HUES6 (cell line): ENCODE results near the gene PPT1.
"Not testable (repeated sequence)": the region's sequence is repeated elsewhere in the genome, so short reads cannot be mapped to it uniquely, and the experiment has no call there.

Source experiments
- H3K27ac ChIP-seq: 2 replicates; pipeline ENCODE4 v1.7.0; 2013; ENCODE audit warnings: low read depth, mild to moderate bottlenecking, low read length, inconsistent platforms
- H3K27me3 ChIP-seq: 2 replicates; pipeline ENCODE4 v1.6.1; 2013; ENCODE audit warnings: low read length; ENCODE audit not compliant: control insufficient read depth, insufficient read depth
- H3K36me3 ChIP-seq: 2 replicates; pipeline ENCODE4 v1.6.1; 2013; ENCODE audit warnings: low read length; ENCODE audit not compliant: control insufficient read depth, insufficient read depth
- H3K4me1 ChIP-seq: 2 replicates; pipeline ENCODE4 v1.6.1; 2013; ENCODE audit warnings: low read length; ENCODE audit not compliant: control insufficient read depth, insufficient read depth
- H3K4me3 ChIP-seq: 2 replicates; pipeline ENCODE4 v1.5.1; 2013; ENCODE audit warnings: low read depth, low read length
- H3K9ac ChIP-seq: one replicate; pipeline ENCODE4 v1.6.1; 2013; ENCODE audit warnings: mild to moderate bottlenecking, low read length
- H3K9me3 ChIP-seq: 2 replicates; pipeline ENCODE4 v1.6.1; 2013; ENCODE audit warnings: low read depth, low read length; ENCODE audit not compliant: control insufficient read depth, insufficient read depth

The PPT1 gene

DNA sequence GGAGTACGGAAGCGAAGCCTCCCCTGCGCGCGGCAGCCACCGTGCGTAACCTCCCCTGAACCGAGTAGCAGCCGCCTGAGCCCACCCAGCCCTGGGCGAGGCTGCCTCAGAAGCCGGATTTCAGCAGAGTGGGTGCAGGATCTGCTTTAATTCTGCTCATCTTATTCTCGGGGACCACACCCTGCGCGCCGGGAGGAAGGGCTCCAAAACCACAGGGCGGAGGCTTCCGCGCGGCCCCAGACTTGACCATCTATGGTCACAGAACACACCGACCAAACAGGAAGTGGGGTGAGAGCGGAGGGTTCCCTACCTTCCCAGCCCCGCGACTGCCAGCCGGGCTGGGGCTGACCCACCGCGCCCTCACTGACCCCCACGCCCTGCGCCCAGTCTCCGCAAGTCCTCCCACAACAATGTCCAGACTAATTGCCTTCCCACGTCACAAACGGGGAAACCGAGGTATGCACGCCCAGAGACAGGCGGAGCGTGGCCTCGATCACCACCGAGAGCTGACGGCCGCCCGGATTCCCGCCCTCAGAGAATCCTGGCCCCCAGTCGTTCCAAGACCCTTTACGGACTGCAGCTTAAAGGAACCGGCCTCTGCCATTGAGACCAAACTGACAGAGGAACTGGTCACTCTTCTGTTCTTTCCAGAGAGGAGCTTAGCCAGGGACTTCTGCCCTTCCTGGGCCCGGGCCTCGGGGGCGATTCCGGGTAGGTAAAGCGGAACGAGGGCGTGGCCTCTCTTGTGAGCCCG lies 57.1 kb downstream of the PPT1 start:
- H3K27ac ChIP-seq: peak overlapping the region; percentile 98

DNA sequence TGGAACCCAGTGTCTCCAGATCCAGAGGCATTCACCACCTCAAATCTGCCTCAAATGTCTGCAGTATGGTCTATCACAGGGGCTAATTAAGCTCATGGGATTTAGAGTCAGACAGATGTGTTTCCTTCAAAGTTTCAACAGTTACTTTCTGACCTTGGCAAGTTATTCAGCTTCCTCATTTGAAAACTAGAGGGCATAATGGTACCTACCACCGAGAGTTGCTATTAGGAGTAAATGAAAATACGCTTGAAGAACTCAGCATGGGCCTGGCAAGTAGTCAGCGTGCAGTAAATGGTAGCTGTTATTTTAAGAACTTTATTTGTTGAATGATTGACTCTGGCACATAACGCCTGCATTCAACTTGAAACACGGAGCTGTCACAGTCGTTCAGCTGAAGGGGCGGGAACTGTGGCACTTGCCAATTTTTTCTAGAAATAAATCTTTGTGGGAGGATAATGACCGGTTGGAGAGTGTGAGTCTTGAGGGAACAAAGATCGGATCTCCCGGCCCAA lies 57.8 kb downstream of the PPT1 start:
- Histone ChIP-seq H3K27me3 (no peaks in the 10 kb centered on the region), H3K4me1 (peaks cover 12% of the 10 kb centered on the region; the same call in 1 of the 2 replicates), H3K27ac (peak overlapping the region; percentile 98), H3K36me3 (peaks cover 14% of the 10 kb centered on the region), H3K9me3 (no peaks in the 10 kb centered on the region), H3K4me3 (peak overlapping the region; percentile 84), H3K9ac (peak overlapping the region; percentile 100)

More for the DNA sequence above, 57.1 kb downstream of the PPT1 start:
- Histone ChIP-seq H3K4me1 (peaks cover 12% of the 10 kb centered on the region; the same call in 1 of the 2 replicates), H3K9me3 (no peaks in the 10 kb centered on the region), H3K4me3 (peak overlapping the region; percentile 84), H3K27me3 (no peaks in the 10 kb centered on the region), H3K9ac (peak overlapping the region; percentile 100), H3K36me3 (peaks cover 14% of the 10 kb centered on the region)

DNA sequence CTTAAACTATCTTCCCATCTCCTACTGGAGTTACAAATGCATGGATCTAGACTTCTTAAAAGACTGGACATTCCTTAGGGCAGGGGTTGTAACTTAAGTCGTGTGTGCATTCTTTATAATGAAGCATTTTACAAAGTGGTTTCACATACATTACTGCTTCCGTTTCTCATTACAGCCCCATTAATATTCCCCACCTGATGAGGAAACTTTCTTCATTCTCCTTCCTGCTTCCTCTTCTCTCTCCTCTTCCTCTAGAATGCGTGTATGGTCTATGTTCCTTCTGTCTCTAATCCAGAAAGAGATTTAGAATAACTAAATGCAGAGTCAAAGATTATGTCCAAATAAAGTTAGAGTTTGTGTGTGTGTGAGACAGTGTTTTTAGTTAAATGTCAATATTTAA lies 58.4 kb downstream of the PPT1 start:
- no peaks in the 10 kb centered on the region for H3K9me3 ChIP-seq
- peaks cover 12% of the 10 kb centered on the region; the same call in 1 of the 2 replicates for H3K4me1 ChIP-seq
- peaks cover 14% of the 10 kb centered on the region for H3K36me3 ChIP-seq
- peak overlapping the region; percentile 98; the same call in 1 of the 2 replicates for H3K27ac ChIP-seq
- H3K4me3 ChIP-seq: 0 out of 2 replicates have a peak overlapping the region, but pooled peaks have one; percentile 84
- no peaks in the 10 kb centered on the region for H3K27me3 ChIP-seq
- H3K9ac ChIP-seq: no peak overlapping the region

DNA sequence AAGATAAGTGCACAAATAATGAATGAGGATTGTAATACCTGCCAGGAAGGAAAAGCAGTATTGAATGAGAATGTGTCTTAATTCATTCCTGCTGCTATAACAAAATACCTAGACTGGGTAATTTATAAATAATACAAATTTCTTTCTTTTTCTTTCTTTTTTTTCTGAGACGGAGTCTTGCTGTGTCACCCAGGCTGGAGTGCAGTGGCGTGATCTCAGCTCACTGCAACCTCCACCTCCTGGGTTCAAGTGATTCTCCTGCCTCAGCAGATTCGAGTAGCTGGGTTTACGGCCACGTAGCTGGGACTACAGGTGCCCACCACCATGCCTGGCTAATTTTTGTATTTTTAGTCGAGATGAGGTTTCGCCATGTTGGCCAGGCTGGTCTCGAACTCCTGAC lies 59.8 kb downstream of the PPT1 start:
- H3K9ac ChIP-seq, H3K27me3 ChIP-seq, H3K27ac ChIP-seq, H3K9me3 ChIP-seq, H3K36me3 ChIP-seq, H3K4me3 ChIP-seq: not testable (repeated sequence)
- peaks cover 12% of the 10 kb centered on the region; the same call in 1 of the 2 replicates for H3K4me1 ChIP-seq

DNA sequence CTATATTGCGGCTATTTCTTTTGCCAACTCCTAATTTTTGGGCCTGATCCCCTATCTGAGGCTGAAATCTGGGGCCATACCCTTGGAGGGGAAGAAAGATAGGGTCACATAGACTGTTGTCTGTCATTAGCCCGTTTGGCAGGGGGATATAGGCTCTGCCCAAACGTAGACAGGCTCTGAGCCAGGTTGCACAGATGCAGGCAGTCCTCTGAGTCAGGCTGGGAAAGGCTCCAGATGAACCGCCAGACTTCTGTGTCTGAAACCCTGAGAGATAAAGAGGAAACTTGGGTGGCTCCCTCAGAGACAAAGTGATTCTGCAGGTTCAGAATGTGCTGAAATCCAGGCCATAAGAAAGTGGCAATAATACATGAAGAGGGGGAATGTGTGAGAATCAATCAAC lies 60.5 kb downstream of the PPT1 start:
- H3K4me3 ChIP-seq: no peak overlapping the region
- H3K9me3 ChIP-seq: no peaks in the 10 kb centered on the region
- no peaks in the 10 kb centered on the region for H3K27me3 ChIP-seq
- H3K27ac ChIP-seq: no peak overlapping the region
- no peaks in the 10 kb centered on the region for H3K36me3 ChIP-seq
- no peak overlapping the region for H3K9ac ChIP-seq
- H3K4me1 ChIP-seq: peaks cover 8% of the 10 kb centered on the region; the same call in 1 of the 2 replicates

DNA sequence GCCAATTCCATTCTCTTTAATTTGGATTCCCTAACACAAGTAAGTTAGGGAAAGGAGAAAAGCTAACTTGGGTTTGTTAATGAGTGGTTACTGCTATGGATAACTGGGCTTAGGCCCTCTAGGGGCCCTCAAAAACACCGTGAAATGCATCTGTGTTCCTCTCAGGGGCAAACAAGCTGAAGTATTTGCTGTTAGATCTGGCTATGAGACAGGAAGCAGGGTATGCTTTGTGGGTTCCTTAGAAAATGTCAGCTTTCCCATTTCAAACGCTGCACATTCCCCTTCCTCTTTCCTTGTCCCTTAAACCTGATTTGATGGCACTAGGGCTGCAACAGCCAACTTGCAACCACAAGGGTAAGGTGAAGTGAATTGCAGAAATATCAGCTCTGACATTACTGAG lies 62.2 kb downstream of the PPT1 start:
- Histone ChIP-seq H3K4me1 (peaks cover 7% of the 10 kb centered on the region; the same call in 1 of the 2 replicates), H3K9ac (no peak overlapping the region), H3K36me3 (no peaks in the 10 kb centered on the region), H3K9me3 (no peaks in the 10 kb centered on the region), H3K4me3 (no peak overlapping the region), H3K27me3 (no peaks in the 10 kb centered on the region), H3K27ac (no peak overlapping the region)

DNA sequence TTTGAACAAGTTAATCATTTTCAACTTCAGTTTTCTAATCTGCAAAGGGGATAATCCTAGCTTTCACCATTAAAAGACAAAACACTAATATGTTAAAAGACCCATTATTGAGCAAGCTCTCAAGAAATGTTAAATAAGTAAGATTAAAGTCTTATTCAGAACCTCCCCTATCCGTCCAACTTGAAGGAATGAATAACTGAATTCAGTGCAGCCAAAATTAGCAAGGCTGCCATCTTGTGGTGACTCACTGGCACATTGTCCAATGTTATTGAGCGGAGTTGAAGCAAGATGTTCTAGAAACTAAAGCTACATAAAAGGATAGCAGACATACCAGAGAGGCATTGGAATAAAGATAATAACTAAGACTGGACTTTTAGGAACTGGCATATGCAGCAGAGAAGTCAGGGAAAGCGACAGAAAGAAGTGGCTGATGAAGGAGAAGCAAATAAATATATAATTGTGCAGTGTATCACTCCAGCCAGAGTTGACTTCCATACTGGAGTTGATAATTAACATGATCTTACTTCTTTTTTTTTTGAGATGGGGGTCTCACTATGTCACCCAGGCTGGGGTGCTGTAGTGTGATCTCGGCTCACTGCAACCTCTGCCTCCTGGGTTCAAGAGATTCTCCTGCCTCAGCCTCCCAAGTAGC lies 64.7 kb downstream of the PPT1 start:
- Histone ChIP-seq H3K27ac (no peak overlapping the region), H3K9ac (no peak overlapping the region), H3K4me1 (no peaks in the 10 kb centered on the region), H3K27me3 (no peaks in the 10 kb centered on the region), H3K9me3 (no peaks in the 10 kb centered on the region), H3K4me3 (no peak overlapping the region), H3K36me3 (no peaks in the 10 kb centered on the region)

DNA sequence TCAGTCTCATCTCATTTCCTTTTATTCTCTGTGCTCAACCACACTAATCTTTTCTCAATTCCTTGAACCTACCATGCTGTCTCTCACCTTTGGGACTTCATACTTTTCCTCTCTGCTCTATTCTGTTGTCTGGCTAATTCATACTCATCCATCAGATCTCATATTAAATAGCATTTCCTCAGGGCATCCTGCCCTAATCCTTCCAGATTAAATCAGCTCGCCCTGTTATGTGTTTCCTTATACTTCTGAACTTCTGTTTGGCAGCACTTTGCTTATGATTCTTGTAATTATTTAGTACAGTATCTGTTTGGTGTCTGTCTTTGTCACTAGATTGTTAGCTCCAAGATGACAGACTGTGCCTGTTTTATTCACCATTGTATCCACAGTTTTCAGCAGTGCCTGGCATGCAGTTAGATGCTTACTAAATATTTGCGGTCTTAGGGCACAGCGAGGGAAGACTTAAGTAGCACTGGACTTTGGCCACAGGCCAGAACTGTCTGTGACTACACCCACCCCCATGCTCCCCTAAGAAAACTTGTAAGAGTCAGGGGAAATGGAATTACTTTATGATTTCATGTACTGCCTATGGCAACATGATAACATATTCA lies 66.4 kb downstream of the PPT1 start:
- no peak overlapping the region for H3K27ac ChIP-seq

DNA sequence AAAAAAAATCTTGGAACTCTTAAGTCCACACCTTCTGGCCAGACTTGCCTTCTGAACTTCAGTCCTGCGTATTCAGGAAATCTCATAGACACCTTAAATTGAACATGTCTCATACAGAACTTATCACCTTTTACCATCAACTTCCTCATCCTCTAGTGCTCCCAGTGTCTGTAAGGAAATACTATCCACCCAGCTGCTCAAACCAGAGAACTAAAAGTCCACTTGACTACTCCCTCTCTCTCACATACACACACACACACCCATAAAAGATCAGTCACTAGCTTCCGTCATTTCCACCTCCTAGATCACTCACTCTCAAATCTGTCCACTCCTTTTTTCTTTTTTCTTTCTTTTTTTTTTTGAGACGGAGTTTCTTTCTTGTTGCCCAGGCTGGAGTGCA lies 67.4 kb downstream of the PPT1 start:
- H3K27ac ChIP-seq: no peak overlapping the region
- no peaks in the 10 kb centered on the region for H3K4me1 ChIP-seq

More for the DNA sequence above, 66.4 kb downstream of the PPT1 start:
- no peaks in the 10 kb centered on the region for H3K4me1 ChIP-seq
- no peak overlapping the region for H3K4me3 ChIP-seq
- no peak overlapping the region for H3K9ac ChIP-seq
- no peaks in the 10 kb centered on the region for H3K36me3 ChIP-seq
- no peaks in the 10 kb centered on the region for H3K27me3 ChIP-seq
- H3K9me3 ChIP-seq: peaks cover 5% of the 10 kb centered on the region

DNA sequence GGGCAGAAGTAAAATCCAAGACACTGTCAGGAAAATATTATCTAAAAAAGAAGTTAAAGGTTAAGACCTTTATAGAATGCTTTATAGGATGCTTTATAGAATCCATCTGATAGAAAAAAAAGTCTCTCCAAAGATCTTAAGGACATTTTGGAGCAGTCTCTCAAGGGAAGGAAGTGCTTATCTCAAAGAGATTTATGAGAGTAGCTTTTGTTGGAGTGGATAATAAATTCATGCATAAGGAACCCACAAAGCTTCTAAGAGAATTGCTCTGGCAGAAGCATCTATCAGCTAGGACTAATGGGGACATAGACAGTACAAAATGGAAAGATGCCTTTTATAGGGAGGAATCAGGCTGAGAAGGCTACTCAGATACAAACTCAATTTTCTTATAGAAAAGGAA lies 69.4 kb downstream of the PPT1 start:
- H3K27me3 ChIP-seq: no peaks in the 10 kb centered on the region
- no peak overlapping the region for H3K4me3 ChIP-seq
- H3K4me1 ChIP-seq: no peaks in the 10 kb centered on the region

More for the DNA sequence above, 67.4 kb downstream of the PPT1 start:
- Histone ChIP-seq H3K36me3 (no peaks in the 10 kb centered on the region), H3K4me3 (no peak overlapping the region), H3K27me3 (no peaks in the 10 kb centered on the region), H3K9me3 (peaks cover 5% of the 10 kb centered on the region), H3K9ac (no peak overlapping the region)

DNA sequence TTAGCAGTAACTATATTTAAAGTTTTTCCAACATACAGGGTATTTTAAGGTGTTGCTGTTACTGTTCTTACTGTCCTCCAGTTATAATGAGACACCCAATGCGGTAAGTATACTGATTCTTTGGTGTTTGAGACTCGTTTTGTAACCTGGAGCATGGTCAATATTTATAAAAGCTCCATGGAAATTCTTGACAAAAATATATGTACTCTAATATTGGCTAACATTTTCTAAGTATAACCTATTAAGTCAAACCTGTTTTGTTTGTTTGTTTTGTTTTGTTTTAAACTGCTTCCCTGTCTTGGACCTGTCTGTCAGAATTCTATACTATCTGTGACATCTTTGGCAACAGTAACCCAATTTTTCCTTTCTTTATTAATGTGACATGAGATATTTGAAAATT lies 72.4 kb downstream of the PPT1 start:
- Histone ChIP-seq H3K4me3 (no peak overlapping the region), H3K27ac (no peak overlapping the region), H3K36me3 (no peaks in the 10 kb centered on the region), H3K9me3 (peaks cover 12% of the 10 kb centered on the region), H3K9ac (no peak overlapping the region), H3K27me3 (no peaks in the 10 kb centered on the region), H3K4me1 (no peaks in the 10 kb centered on the region)

More for the DNA sequence above, 69.4 kb downstream of the PPT1 start:
- Histone ChIP-seq H3K27ac (no peak overlapping the region), H3K36me3 (no peaks in the 10 kb centered on the region), H3K9me3 (peaks cover 12% of the 10 kb centered on the region), H3K9ac (no peak overlapping the region)
